HepG2 (cell line): ENCODE measurements around the gene ANKRD52. TPM values are rescaled to one million over a fixed set of nuclear protein-coding genes. Genes with fewer than 3 reads are reported as not detected.
A peak's percentile ranks its signal among the peaks of the same experiment; 100 is the strongest.

Experiments
- ASH2L ChIP-seq: fragments of 300-600, 200-600 bp; sonication (generic); IDR thresholded peaks from 2 replicates; pipeline ENCODE4 v1.7.0; 2017; ENCODE audit warnings: low read depth, mild to moderate bottlenecking, moderate library complexity, mixed read lengths, low read length; ENCODE audit not compliant: insufficient read length
- HOXD1 ChIP-seq: sonication (generic); formaldehyde crosslinking; IDR thresholded peaks from 2 replicates; pipeline ENCODE4 v1.5.0; 2020; ENCODE audit warnings: missing genetic modification reagents
- KDM5B ChIP-seq: sonication (generic); formaldehyde crosslinking; IDR thresholded peaks from 2 replicates; pipeline ENCODE4 v1.4.0; 2020; ENCODE audit warnings: missing genetic modification reagents, mild to moderate bottlenecking, borderline replicate concordance
- MXI1 ChIP-seq: IDR thresholded peaks from 3 replicates; pipeline ENCODE4 v1.6.1; 2012; ENCODE audit warnings: low read depth, low read length, inconsistent platforms, borderline replicate concordance
- POLR2AphosphoS2 ChIP-seq: IDR thresholded peaks from 2 replicates; pipeline ENCODE4 v1.6.1; 2011; ENCODE audit warnings: low read depth, low read length, improper control_type of control experiment
- SP1 ChIP-seq, 2 experiments: fragments of 450-650 bp in 1 of 2; sonication (generic) in 1 of 2; formaldehyde crosslinking in 1 of 2; IDR thresholded peaks; 2 replicates each; pipeline versions ENCODE4 v1.4.0 to v1.6.1; 2016 to 2020; ENCODE audit warnings: missing genetic modification reagents in 1 of 2
- SPEN ChIP-seq: sonication (generic); formaldehyde crosslinking; IDR thresholded peaks from 2 replicates; pipeline ENCODE4 v1.5.1; 2020; ENCODE audit warnings: low read depth, mild to moderate bottlenecking, missing genetic modification reagents
- ZBTB7B ChIP-seq: sonication (generic); formaldehyde crosslinking; IDR thresholded peaks from 2 replicates; pipeline ENCODE4 v1.4.0; 2020; ENCODE audit warnings: missing genetic modification reagents
- ZNF713 ChIP-seq: sonication (generic); formaldehyde crosslinking; IDR thresholded peaks from 2 replicates; pipeline ENCODE4 v1.4.0; 2020; ENCODE audit warnings: mild to moderate bottlenecking, missing genetic modification reagents
- ZNF724P ChIP-seq: sonication (generic); formaldehyde crosslinking; IDR thresholded peaks from 2 replicates; pipeline ENCODE4 v1.8.0; 2022; ENCODE audit warnings: missing genetic modification reagents, borderline replicate concordance
- polyA plus RNA-seq, 8 experiments: library from polyadenylated mRNA; depleted of rRNA in 3 of 8; stranded (reverse) in 7 of 8; unstranded in 1 of 8; fragments of >200 nt; fragmentation: Illumina TruSeq in 4 of 8; extraction: Trizol in 4 of 8; gene quantifications; 2 replicates each; pipeline versions ENCODE4 v1.2.1 to v1.2.3, GENCODE V29; 2011 to 2016; ENCODE audit warnings: low read depth in 4 of 8, missing spikeins in 1 of 8, mixed read lengths in 1 of 8; ENCODE audit not compliant: insufficient read depth in 1 of 8
- total RNA-seq, 5 experiments: library from RNA; depleted of rRNA; stranded (reverse); fragments of >200 nt; fragmentation: Illumina TruSeq; extraction: Trizol; gene quantifications; 2 replicates each; pipeline ENCODE4 v1.2.3, GENCODE V29; 2016; ENCODE audit warnings: low read depth in 1 of 5
- TF ChIP-seq, protein P1 (sequence below): sonication (generic); formaldehyde crosslinking; IDR thresholded peaks from 2 replicates; pipeline ENCODE4 v1.5.1; 2020; ENCODE audit warnings: mild to moderate bottlenecking, moderate library complexity, missing genetic modification reagents
- TF ChIP-seq, protein P2 (sequence below): IDR thresholded peaks from 2 replicates; pipeline ENCODE4 v1.6.1; 2016; ENCODE audit warnings: missing compliant biosample characterization, missing genetic modification reagents, borderline replicate concordance
- TF ChIP-seq, protein P3 (sequence below): sonication (generic); formaldehyde crosslinking; IDR thresholded peaks from 2 replicates; pipeline ENCODE4 v1.5.0; 2020; ENCODE audit warnings: mild to moderate bottlenecking, missing genetic modification reagents, borderline replicate concordance
- TF ChIP-seq, protein P4 (sequence below), 2 experiments: sonication (generic) in 1 of 2; formaldehyde crosslinking in 1 of 2; IDR thresholded peaks; 2 replicates each; pipeline versions ENCODE4 v1.6.1 to v1.9.0; 2014 to 2022; ENCODE audit warnings: antibody characterized with exemption in 1 of 2, borderline replicate concordance in 1 of 2, inconsistent platforms in 1 of 2, low read depth in 1 of 2, missing genetic modification reagents in 1 of 2
- TF ChIP-seq, protein P5 (sequence below): sonication (generic); formaldehyde crosslinking; IDR thresholded peaks from 2 replicates; pipeline ENCODE4 v1.4.0; 2020; ENCODE audit warnings: missing genetic modification reagents, low read depth, mild to moderate bottlenecking, borderline replicate concordance

ANKRD52 gene
- total and polyA plus RNA-seq, 2 of the 13 experiments (the other 11 are each of a cell fraction or from before 2014, with no cell fraction given): 7.8 to 9.2 TPM

GRCh38 chr12:56258068-56258819 is at the start of gene ANKRD52 (continued):
- TF ChIP-seq ASH2L: peak; percentile 79
- 0 out of 2 replicates have a peak, but pooled peaks have one; percentile 29 for TF ChIP-seq ZNF713 (CRISPR knock-in tag)
- TF ChIP-seq, protein P1, sequence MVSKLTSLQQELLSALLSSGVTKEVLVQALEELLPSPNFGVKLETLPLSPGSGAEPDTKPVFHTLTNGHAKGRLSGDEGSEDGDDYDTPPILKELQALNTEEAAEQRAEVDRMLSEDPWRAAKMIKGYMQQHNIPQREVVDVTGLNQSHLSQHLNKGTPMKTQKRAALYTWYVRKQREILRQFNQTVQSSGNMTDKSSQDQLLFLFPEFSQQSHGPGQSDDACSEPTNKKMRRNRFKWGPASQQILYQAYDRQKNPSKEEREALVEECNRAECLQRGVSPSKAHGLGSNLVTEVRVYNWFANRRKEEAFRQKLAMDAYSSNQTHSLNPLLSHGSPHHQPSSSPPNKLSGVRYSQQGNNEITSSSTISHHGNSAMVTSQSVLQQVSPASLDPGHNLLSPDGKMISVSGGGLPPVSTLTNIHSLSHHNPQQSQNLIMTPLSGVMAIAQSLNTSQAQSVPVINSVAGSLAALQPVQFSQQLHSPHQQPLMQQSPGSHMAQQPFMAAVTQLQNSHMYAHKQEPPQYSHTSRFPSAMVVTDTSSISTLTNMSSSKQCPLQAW (CRISPR knock-in tag): no peak
- TF ChIP-seq, protein P2, sequence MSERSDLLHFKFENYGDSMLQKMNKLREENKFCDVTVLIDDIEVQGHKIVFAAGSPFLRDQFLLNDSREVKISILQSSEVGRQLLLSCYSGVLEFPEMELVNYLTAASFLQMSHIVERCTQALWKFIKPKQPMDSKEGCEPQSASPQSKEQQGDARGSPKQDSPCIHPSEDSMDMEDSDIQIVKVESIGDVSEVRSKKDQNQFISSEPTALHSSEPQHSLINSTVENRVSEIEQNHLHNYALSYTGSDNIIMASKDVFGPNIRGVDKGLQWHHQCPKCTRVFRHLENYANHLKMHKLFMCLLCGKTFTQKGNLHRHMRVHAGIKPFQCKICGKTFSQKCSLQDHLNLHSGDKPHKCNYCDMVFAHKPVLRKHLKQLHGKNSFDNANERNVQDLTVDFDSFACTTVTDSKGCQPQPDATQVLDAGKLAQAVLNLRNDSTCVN (CRISPR knock-in tag): no peak
- TF ChIP-seq ZBTB7B (CRISPR knock-in tag): peak; percentile 26; the same call in 1 of the 2 replicates
- TF ChIP-seq, protein P3, sequence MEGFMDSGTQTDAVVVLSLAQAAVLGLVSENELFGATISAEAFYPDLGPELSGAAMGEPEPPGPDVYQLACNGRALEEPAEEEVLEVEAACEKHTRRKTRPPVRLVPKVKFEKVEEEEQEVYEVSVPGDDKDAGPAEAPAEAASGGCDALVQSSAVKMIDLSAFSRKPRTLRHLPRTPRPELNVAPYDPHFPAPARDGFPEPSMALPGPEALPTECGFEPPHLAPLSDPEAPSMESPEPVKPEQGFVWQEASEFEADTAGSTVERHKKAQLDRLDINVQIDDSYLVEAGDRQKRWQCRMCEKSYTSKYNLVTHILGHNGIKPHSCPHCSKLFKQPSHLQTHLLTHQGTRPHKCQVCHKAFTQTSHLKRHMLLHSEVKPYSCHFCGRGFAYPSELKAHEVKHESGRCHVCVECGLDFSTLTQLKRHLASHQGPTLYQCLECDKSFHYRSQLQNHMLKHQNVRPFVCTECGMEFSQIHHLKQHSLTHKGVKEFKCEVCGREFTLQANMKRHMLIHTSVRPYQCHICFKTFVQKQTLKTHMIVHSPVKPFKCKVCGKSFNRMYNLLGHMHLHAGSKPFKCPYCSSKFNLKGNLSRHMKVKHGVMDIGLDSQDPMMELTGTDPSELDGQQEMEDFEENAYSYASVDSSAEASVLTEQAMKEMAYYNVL (CRISPR knock-in tag): 0 out of 2 replicates have a peak, but pooled peaks have one; percentile 18
- TF ChIP-seq MXI1: peak; percentile 47; the same call in 1 of the 3 replicates
- no peak for TF ChIP-seq KDM5B (CRISPR knock-in tag)
- peak; percentile 91 for TF ChIP-seq SPEN (CRISPR knock-in tag)
- TF ChIP-seq, protein P4, sequence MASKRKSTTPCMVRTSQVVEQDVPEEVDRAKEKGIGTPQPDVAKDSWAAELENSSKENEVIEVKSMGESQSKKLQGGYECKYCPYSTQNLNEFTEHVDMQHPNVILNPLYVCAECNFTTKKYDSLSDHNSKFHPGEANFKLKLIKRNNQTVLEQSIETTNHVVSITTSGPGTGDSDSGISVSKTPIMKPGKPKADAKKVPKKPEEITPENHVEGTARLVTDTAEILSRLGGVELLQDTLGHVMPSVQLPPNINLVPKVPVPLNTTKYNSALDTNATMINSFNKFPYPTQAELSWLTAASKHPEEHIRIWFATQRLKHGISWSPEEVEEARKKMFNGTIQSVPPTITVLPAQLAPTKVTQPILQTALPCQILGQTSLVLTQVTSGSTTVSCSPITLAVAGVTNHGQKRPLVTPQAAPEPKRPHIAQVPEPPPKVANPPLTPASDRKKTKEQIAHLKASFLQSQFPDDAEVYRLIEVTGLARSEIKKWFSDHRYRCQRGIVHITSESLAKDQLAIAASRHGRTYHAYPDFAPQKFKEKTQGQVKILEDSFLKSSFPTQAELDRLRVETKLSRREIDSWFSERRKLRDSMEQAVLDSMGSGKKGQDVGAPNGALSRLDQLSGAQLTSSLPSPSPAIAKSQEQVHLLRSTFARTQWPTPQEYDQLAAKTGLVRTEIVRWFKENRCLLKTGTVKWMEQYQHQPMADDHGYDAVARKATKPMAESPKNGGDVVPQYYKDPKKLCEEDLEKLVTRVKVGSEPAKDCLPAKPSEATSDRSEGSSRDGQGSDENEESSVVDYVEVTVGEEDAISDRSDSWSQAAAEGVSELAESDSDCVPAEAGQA (IDR thresholded peaks at IDR 0.05; ENCODE audit: low read depth): no peak
- TF ChIP-seq, protein P4 (CRISPR knock-in tag; IDR thresholded peaks at IDR 0.05; ENCODE audit: borderline replicate concordance): peak; percentile 66; the same call in 1 of the 2 replicates
- TF ChIP-seq POLR2AphosphoS2: no peak
- TF ChIP-seq, protein P5, sequence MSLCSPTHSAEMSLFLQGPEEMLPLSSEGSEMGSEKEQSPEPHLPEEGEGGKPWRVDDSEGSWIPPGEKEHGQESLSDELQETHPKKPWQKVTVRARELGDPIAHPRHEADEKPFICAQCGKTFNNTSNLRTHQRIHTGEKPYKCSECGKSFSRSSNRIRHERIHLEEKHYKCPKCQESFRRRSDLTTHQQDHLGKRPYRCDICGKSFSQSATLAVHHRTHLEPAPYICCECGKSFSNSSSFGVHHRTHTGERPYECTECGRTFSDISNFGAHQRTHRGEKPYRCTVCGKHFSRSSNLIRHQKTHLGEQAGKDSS (CRISPR knock-in tag): peak; percentile 48; the same call in 1 of the 2 replicates
- TF ChIP-seq HOXD1: 0 out of 2 replicates have a peak, but pooled peaks have one; percentile 24
- no peak for TF ChIP-seq SP1 (IDR thresholded peaks at IDR 0.05)
- TF ChIP-seq SP1 (CRISPR knock-in tag; IDR thresholded peaks at IDR 0.05): peak; percentile 77; the same call in 1 of the 2 replicates
- peak; percentile 58; the same call in 1 of the 2 replicates for TF ChIP-seq ZNF724P (CRISPR knock-in tag)
